Peyer's patch (tissue), 4 donors: ENCODE data around the gene SPC24.
"Not testable (repeated sequence)": the region's sequence is repeated elsewhere in the genome, so short reads cannot be mapped to it uniquely, and the experiment has no call there.

ENCODE experiments used
- POLR2A ChIP-seq, 2 donors: fragments of 450-650 bp; IDR thresholded peaks; one replicate each; pipeline ENCODE4 v1.5.1; 2017; ENCODE audit warnings: antibody characterized with exemption in 2 of 2, mild to moderate bottlenecking in 2 of 2, moderate library complexity in 2 of 2
- TF ChIP-seq, protein P1 (sequence below), 6 experiments: fragments of 450-650 bp in 4 of 6; fragments of 200-600 bp in 2 of 6; sonication (generic) in 1 of 6; IDR thresholded peaks; one replicate each; pipeline ENCODE4 v1.5.1; 2017 to 2019; ENCODE audit warnings: antibody characterized with exemption in 6 of 6, mild to moderate bottlenecking in 3 of 6, moderate library complexity in 1 of 6

DNA sequence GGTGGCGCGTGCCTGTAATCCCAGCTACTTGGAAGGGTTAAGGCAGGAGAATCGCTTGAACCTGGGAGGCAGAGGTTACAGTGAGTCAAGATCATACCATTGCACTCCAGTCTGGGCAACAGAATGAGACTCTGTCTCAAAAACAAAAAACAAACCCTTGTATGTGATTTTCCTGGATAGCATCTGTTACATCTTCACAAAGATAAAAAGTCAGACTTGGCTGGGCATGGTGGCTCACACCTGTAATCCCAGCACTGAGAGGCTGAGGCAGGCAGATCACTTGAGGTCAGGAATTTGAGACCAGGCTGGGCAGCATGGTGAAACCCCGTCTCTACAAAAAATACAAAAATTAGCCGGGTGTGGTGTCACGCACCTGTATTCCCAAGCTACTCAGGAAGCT, 58.2 kb downstream of the SPC24 start:
- TF ChIP-seq, protein P1, sequence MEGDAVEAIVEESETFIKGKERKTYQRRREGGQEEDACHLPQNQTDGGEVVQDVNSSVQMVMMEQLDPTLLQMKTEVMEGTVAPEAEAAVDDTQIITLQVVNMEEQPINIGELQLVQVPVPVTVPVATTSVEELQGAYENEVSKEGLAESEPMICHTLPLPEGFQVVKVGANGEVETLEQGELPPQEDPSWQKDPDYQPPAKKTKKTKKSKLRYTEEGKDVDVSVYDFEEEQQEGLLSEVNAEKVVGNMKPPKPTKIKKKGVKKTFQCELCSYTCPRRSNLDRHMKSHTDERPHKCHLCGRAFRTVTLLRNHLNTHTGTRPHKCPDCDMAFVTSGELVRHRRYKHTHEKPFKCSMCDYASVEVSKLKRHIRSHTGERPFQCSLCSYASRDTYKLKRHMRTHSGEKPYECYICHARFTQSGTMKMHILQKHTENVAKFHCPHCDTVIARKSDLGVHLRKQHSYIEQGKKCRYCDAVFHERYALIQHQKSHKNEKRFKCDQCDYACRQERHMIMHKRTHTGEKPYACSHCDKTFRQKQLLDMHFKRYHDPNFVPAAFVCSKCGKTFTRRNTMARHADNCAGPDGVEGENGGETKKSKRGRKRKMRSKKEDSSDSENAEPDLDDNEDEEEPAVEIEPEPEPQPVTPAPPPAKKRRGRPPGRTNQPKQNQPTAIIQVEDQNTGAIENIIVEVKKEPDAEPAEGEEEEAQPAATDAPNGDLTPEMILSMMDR (IDR thresholded peaks at IDR 0.05) = not testable (repeated sequence)
- not testable (repeated sequence) for TF ChIP-seq POLR2A (IDR thresholded peaks at IDR 0.05)
